ENCODE data around the gene FKBP6.
"Not testable (repeated sequence)": the region's sequence is repeated elsewhere in the genome, so short reads cannot be mapped to it uniquely, and the experiment has no call there.

Gene FKBP6

GRCh38 chr7:73397521-73398281 is 69.7 kb downstream of the FKBP6 start:
- DNase-seq: no peak

- not testable (repeated sequence) for DNase-seq
Measured at GRCh38 chr7:73399185-73400050, 71.5 kb downstream of the FKBP6 start.

GRCh38 chr7:73404860-73405259 is 76.9 kb downstream of the FKBP6 start:
- not testable (repeated sequence) for DNase-seq

Data from MV-4-11 (cell line).